HEK293 (cell line): Measurements from ENCODE around the gene UMAD1.

Experiments
- CTCF ChIP-seq: fragments of 450-650 bp; formaldehyde crosslinking; IDR thresholded peaks from 2 replicates; pipeline ENCODE4 v1.5.1; 2016; ENCODE audit warnings: missing biosample characterization, missing genetic modification characterization
- ZBTB1 ChIP-seq: fragments of 450-650 bp; formaldehyde crosslinking; IDR thresholded peaks from 2 replicates; pipeline ENCODE4 v1.5.1; 2016; ENCODE audit warnings: missing biosample characterization, missing genetic modification characterization
- ZBTB20 ChIP-seq: fragments of 450-650 bp; formaldehyde crosslinking; IDR thresholded peaks from 2 replicates; pipeline ENCODE4 v1.5.1; 2016; ENCODE audit warnings: missing biosample characterization, missing genetic modification characterization
- ZBTB7A ChIP-seq: fragments of 450-650 bp; formaldehyde crosslinking; IDR thresholded peaks from 2 replicates; pipeline ENCODE4 v1.5.1; 2016; ENCODE audit warnings: low read depth, missing biosample characterization, missing genetic modification characterization
- ZNF549 ChIP-seq: fragments of 450-650 bp; IDR thresholded peaks from 2 replicates; pipeline ENCODE4 v1.5.1; 2018; ENCODE audit warnings: missing biosample characterization, missing genetic modification characterization, mild to moderate bottlenecking, inconsistent platforms, moderate library complexity
- ZNF660 ChIP-seq: fragments of 450-650 bp; IDR thresholded peaks from 2 replicates; pipeline ENCODE4 v1.5.1; 2018; ENCODE audit warnings: missing biosample characterization, mild to moderate bottlenecking, missing genetic modification characterization

- TF ChIP-seq ZBTB1 (tag by site-specific recombination), result no peak
- no peak for TF ChIP-seq CTCF (tag by site-specific recombination)
- TF ChIP-seq ZNF660 (tag by site-specific recombination), result no peak
- no peak for TF ChIP-seq ZBTB7A
- TF ChIP-seq ZBTB20 (tag by site-specific recombination), result no peak
- TF ChIP-seq ZNF549, result no peak
Measured at GRCh38 chr7:7766671-7767070, 126.1 kb downstream of the UMAD1 start.
